IMR-90 (cell line): Measurements from ENCODE around the gene EMC8. TPM values are rescaled to one million over a fixed set of nuclear protein-coding genes. Genes with fewer than 3 reads are reported as not detected.

Experiments
- ATAC-seq: fragments of 200-7000 bp; cut with Tn5 transposase; 2 replicates; pipeline ENCODE4 v1.9.1; 2020; ENCODE audit warnings: low read depth, mild to moderate bottlenecking, moderate library complexity
- BruUV-seq: library from RNA; stranded (reverse); fragments of 400-500 nt; replicated peaks from 2 replicates; lab custom pipeline; 2021; lab: Mats Ljungman, UMichigan
- CTCF ChIA-PET: fragments of 300-600 bp; formaldehyde crosslinking; extraction: SDS; loops from one replicate; lab custom pipeline; 2021; ENCODE audit warnings: antibody characterized with exemption; lab: Yijun Ruan, JAX
- POLR2A ChIA-PET: fragments of 300-600 bp; sonication (Branson Sonifier 250); formaldehyde crosslinking; loops from one replicate; lab custom pipeline; 2022; ENCODE audit warnings: antibody characterized with exemption; ENCODE audit not compliant: unreplicated experiment; lab: Charles Lee
- DNase-seq: peaks from one replicate; pipeline ENCODE4 v3.0.0; 2013
- H2AFZ ChIP-seq: replicated peaks from 2 replicates; pipeline ENCODE3; 2013; ENCODE audit warnings: low read length, mild to moderate bottlenecking; ENCODE audit not compliant: poor library complexity
- H2AK5ac ChIP-seq: 2 replicates; pipeline ENCODE4 v1.6.1; 2013; ENCODE audit warnings: low read depth, low read length, inconsistent platforms
- H2AK9ac ChIP-seq: replicated peaks from 2 replicates; pipeline ENCODE3; 2013; ENCODE audit warnings: mild to moderate bottlenecking, low read depth, low read length, moderate library complexity; ENCODE audit not compliant: poor library complexity
- H2BK120ac ChIP-seq: 2 replicates; pipeline ENCODE4 v1.6.1; 2013; ENCODE audit warnings: low read depth, low read length, inconsistent platforms
- H2BK15ac ChIP-seq: 3 replicates; pipeline ENCODE4 v1.6.1; 2013; ENCODE audit warnings: low read depth, low read length, inconsistent platforms
- H2BK20ac ChIP-seq: 2 replicates; pipeline ENCODE4 v1.6.1; 2013; ENCODE audit warnings: low read depth, mild to moderate bottlenecking, inconsistent platforms, low read length, moderate library complexity
- H2BK5ac ChIP-seq: 2 replicates; pipeline ENCODE4 v1.6.1; 2013; ENCODE audit warnings: mild to moderate bottlenecking, low read depth, low read length, inconsistent platforms; ENCODE audit not compliant: poor library complexity, severe bottlenecking
- H3K14ac ChIP-seq: replicated peaks from 2 replicates; pipeline ENCODE4 v1.6.1; 2013; ENCODE audit warnings: low read depth, low read length, inconsistent platforms
- H3K18ac ChIP-seq: 2 replicates; pipeline ENCODE4 v1.6.1; 2013; ENCODE audit warnings: low read depth, low read length, control low read depth
- H3K23ac ChIP-seq: 2 replicates; pipeline ENCODE4 v1.6.1; 2013; ENCODE audit warnings: low read depth, low read length, inconsistent platforms
- H3K27ac ChIP-seq: 2 replicates; pipeline ENCODE4 v1.5.1; 2013; ENCODE audit warnings: mild to moderate bottlenecking, control low read depth, low read length; ENCODE audit not compliant: insufficient read depth
- H3K27me3 ChIP-seq: 2 replicates; pipeline ENCODE4 v1.6.1; 2013; ENCODE audit warnings: low read length; ENCODE audit not compliant: control insufficient read depth, insufficient read depth
- H3K36me3 ChIP-seq: 2 replicates; pipeline ENCODE4 v1.6.1; 2013; ENCODE audit warnings: low read length, mixed read lengths; ENCODE audit not compliant: control insufficient read depth, insufficient read depth
- H3K4ac ChIP-seq: 2 replicates; pipeline ENCODE4 v1.6.1; 2013; ENCODE audit warnings: low read depth, low read length, inconsistent platforms
- H3K4me1 ChIP-seq: 2 replicates; pipeline ENCODE4 v1.6.1; 2013; ENCODE audit warnings: low read length, mixed read lengths; ENCODE audit not compliant: control insufficient read depth, insufficient read depth
- H3K4me2 ChIP-seq: 2 replicates; pipeline ENCODE4 v1.6.1; 2013; ENCODE audit warnings: low read depth, mild to moderate bottlenecking, control low read depth, low read length, moderate library complexity
- H3K4me3 ChIP-seq: 2 replicates; pipeline ENCODE4 v1.5.1; 2013; ENCODE audit warnings: low read depth, mild to moderate bottlenecking, control low read depth, low read length, moderate library complexity; ENCODE audit not compliant: insufficient read depth
- H3K56ac ChIP-seq: 2 replicates; pipeline ENCODE4 v1.6.1; 2013; ENCODE audit warnings: low read length, inconsistent platforms; ENCODE audit not compliant: insufficient read depth; ENCODE audit errors: extremely low read depth
- H3K79me1 ChIP-seq, 2 experiments: 2 replicates each; pipeline ENCODE4 v1.6.1; 2013; ENCODE audit warnings: low read length in 2 of 2, inconsistent platforms in 1 of 2, low read depth in 1 of 2
- H3K9ac ChIP-seq: 2 replicates; pipeline ENCODE4 v1.6.1; 2013; ENCODE audit warnings: low read depth, low read length, control low read depth
- H3K9me1 ChIP-seq: 2 replicates; pipeline ENCODE4 v1.6.1; 2013; ENCODE audit warnings: low read length, inconsistent platforms; ENCODE audit not compliant: insufficient read depth
- H3K9me3 ChIP-seq: 2 replicates; pipeline ENCODE4 v1.6.1; 2013; ENCODE audit warnings: low read length; ENCODE audit not compliant: control insufficient read depth, insufficient read depth
- H4K20me1 ChIP-seq: 2 replicates; pipeline ENCODE4 v1.6.1; 2013; ENCODE audit warnings: low read length, inconsistent platforms; ENCODE audit not compliant: insufficient read depth
- H4K5ac ChIP-seq: 2 replicates; pipeline ENCODE4 v1.6.1; 2013; ENCODE audit warnings: mild to moderate bottlenecking, low read depth, low read length, control low read depth
- H4K8ac ChIP-seq, 2 experiments: 2 replicates each; pipeline ENCODE4 v1.6.1; 2013; ENCODE audit warnings: low read depth in 2 of 2, low read length in 2 of 2, control low read depth in 1 of 2, inconsistent platforms in 1 of 2
- H4K91ac ChIP-seq: 2 replicates; pipeline ENCODE4 v1.6.1; 2013; ENCODE audit warnings: low read depth, low read length, inconsistent platforms; ENCODE audit not compliant: insufficient read depth
- BHLHE40 ChIP-seq: fragments of 150-350 bp; IDR thresholded peaks from 2 replicates; pipeline ENCODE4 v1.6.1; 2016; ENCODE audit warnings: mild to moderate bottlenecking, low read depth, low read length
- CEBPB ChIP-seq: IDR thresholded peaks from 2 replicates; pipeline ENCODE4 v1.6.1; 2012; ENCODE audit warnings: low read depth, low read length, improper control_type of control experiment
- CHD1 ChIP-seq: IDR thresholded peaks from 2 replicates; pipeline ENCODE4 v1.6.1; 2012; ENCODE audit warnings: low read depth, low read length, improper control_type of control experiment
- CTCF ChIP-seq: conservative IDR thresholded peaks from 2 replicates; pipeline ENCODE4 v1.5.1; 2012; ENCODE audit warnings: mild to moderate bottlenecking, low read depth, low read length, improper control_type of control experiment
- ELK1 ChIP-seq: fragments of 150-350 bp; IDR thresholded peaks from 2 replicates; pipeline ENCODE4 v1.6.1; 2016; ENCODE audit warnings: low read depth, mild to moderate bottlenecking, low read length, moderate library complexity, borderline replicate concordance
- FOS ChIP-seq: fragments of 150-350 bp; IDR thresholded peaks from 2 replicates; pipeline ENCODE4 v1.6.1; 2016; ENCODE audit warnings: low read depth, low read length
- MAFK ChIP-seq: IDR thresholded peaks from 2 replicates; pipeline ENCODE4 v1.6.1; 2012; ENCODE audit warnings: low read depth, low read length, improper control_type of control experiment
- MAZ ChIP-seq: IDR thresholded peaks from 2 replicates; pipeline ENCODE4 v1.6.1; 2012; ENCODE audit warnings: low read depth, mild to moderate bottlenecking, low read length, improper control_type of control experiment, moderate library complexity, borderline replicate concordance
- MXI1 ChIP-seq: IDR thresholded peaks from 2 replicates; pipeline ENCODE4 v1.6.1; 2012; ENCODE audit warnings: low read depth, mild to moderate bottlenecking, low read length, moderate library complexity, borderline replicate concordance
- NFE2L2 ChIP-seq: fragments of 150-350 bp; IDR thresholded peaks from 2 replicates; pipeline ENCODE4 v1.6.1; 2016; ENCODE audit warnings: low read depth, mild to moderate bottlenecking, low read length
- POLR2A ChIP-seq: IDR thresholded peaks from 2 replicates; pipeline ENCODE4 v1.6.1; 2012; ENCODE audit warnings: mild to moderate bottlenecking, low read depth, low read length
- RAD21 ChIP-seq: IDR thresholded peaks from 2 replicates; pipeline ENCODE4 v1.6.1; 2012; ENCODE audit warnings: low read length, improper control_type of control experiment
- RCOR1 ChIP-seq: IDR thresholded peaks from 2 replicates; pipeline ENCODE4 v1.6.1; 2012; ENCODE audit warnings: mild to moderate bottlenecking, low read length, improper control_type of control experiment; ENCODE audit not compliant: insufficient replicate concordance
- RFX5 ChIP-seq: IDR thresholded peaks from 2 replicates; pipeline ENCODE4 v1.8.0; 2012; ENCODE audit warnings: low read depth, mild to moderate bottlenecking, low read length, moderate library complexity
- SMC3 ChIP-seq: fragments of 150-350 bp; IDR thresholded peaks from 2 replicates; pipeline ENCODE4 v1.6.1; 2016; ENCODE audit warnings: low read depth, mild to moderate bottlenecking, antibody characterized with exemption, low read length, moderate library complexity
- USF2 ChIP-seq: fragments of 150-350 bp; IDR thresholded peaks from 2 replicates; pipeline ENCODE4 v1.6.1; 2017; ENCODE audit warnings: mild to moderate bottlenecking, antibody characterized with exemption, low read length, low read depth
- WGBS, 2 experiments: methylation state at CpG; one replicate each; pipeline versions ENCODE4 v1.1.5 to v1.1.7; 2013; ENCODE audit warnings: missing lambda C conversion rate in 2 of 2; ENCODE audit not compliant: insufficient read length in 1 of 2; ENCODE audit errors: extremely low coverage in 2 of 2; 5-methylcytosine and 5-hydroxymethylcytosine counted together
- dilution Hi-C: fragments of 300-500 bp; cut with HindIII; formaldehyde crosslinking; loops from one replicate; pipeline ENCODE4 v1.14.3; 2018; ENCODE audit warnings: low sequenced_read_pairs; ENCODE audit not compliant: unreplicated experiment
- in situ Hi-C: fragments of 300-500 bp; cut with MboI; formaldehyde crosslinking; loops from 3 replicates; pipeline ENCODE4 v1.14.3; 2019; ENCODE audit warnings: low sequenced_read_pairs, inconsistent platforms, mixed read lengths
- intact Hi-C: fragments of 100-400 bp; cut with micrococcal nuclease; formaldehyde crosslinking; loops from 2 replicates; pipeline ENCODE4 v1.10.0; 2022
- polyA plus RNA-seq, 3 experiments: library from polyadenylated mRNA; depleted of rRNA; stranded (reverse); fragments of >200 nt; gene quantifications; 2 replicates each; pipeline ENCODE4 v1.2.3, GENCODE V29; 2012; ENCODE audit warnings: low replicate concordance in 1 of 3
- total RNA-seq: library from RNA; depleted of rRNA; stranded (reverse); fragments of >200 nt; gene quantifications from 2 replicates; pipeline ENCODE4 v1.2.3, GENCODE V29; 2012

Gene EMC8
- total and polyA plus RNA-seq, 2 of the 4 experiments (the other 2 are of a cell fraction): 23.7 to 48.9 TPM

- H3K4ac ChIP-seq: no peak overlapping the region
- H3K79me1 ChIP-seq: no peaks in the 10 kb centered on the region
- H3K23ac ChIP-seq: no peak overlapping the region
- H2BK5ac ChIP-seq: no peak overlapping the region
- ChIA-PET POLR2A (no interaction called here), CTCF (no interaction called here)
- no peak overlapping the region for H3K27ac ChIP-seq
- H2AK9ac ChIP-seq: no peak overlapping the region
- H3K56ac ChIP-seq: no peak overlapping the region
- no peak overlapping the region for H3K4me3 ChIP-seq
- H3K18ac ChIP-seq: no peak overlapping the region
- no peak overlapping the region for H2BK15ac ChIP-seq
- ATAC-seq (no peak), DNase-seq (no peak)
- H2AK5ac ChIP-seq: no peak overlapping the region
- no peaks in the 10 kb centered on the region for H3K36me3 ChIP-seq
- no peaks in the 10 kb centered on the region for H3K9me1 ChIP-seq
- no peak overlapping the region for H4K8ac ChIP-seq
- no peak overlapping the region for H4K5ac ChIP-seq
- no peaks in the 10 kb centered on the region for H3K4me1 ChIP-seq
- dilution Hi-C loops (no loop called here), in situ Hi-C loops (no loop called here), intact Hi-C loops (no loop called here)
- no peak overlapping the region for H2BK120ac ChIP-seq
- H3K4me2 ChIP-seq: no peak overlapping the region
- H3K9me3 ChIP-seq: peaks cover 9% of the 10 kb centered on the region; the same call in 1 of the 2 replicates
- H2AFZ ChIP-seq: no peak overlapping the region
- no peak overlapping the region for H2BK20ac ChIP-seq
- no peak for TF ChIP-seq MAFK
- no peak for TF ChIP-seq RAD21
- no peak for TF ChIP-seq USF2
- no peak for TF ChIP-seq RFX5
- no peak for TF ChIP-seq CEBPB
- TF ChIP-seq ELK1: no peak
- TF ChIP-seq FOS: no peak
- no peak for TF ChIP-seq POLR2A
- no peak for TF ChIP-seq MAZ
- no peak for TF ChIP-seq NFE2L2
- TF ChIP-seq MXI1: no peak
- no peak for TF ChIP-seq BHLHE40
- TF ChIP-seq SMC3: no peak
- TF ChIP-seq CTCF: no peak
- no peak for TF ChIP-seq CHD1
- no peak for TF ChIP-seq RCOR1
- no peak overlapping the region for H3K9ac ChIP-seq
- no TSS peak for BruUV-seq
- H4K91ac ChIP-seq: no peak overlapping the region
- WGBS, 2 experiments: 56% methylated on average over 12 of the region's 22 CpGs; no CpG with 5 or more reads in 1 of the 2 experiments
- H3K27me3 ChIP-seq: peaks cover 59% of the 10 kb centered on the region
- no peaks in the 10 kb centered on the region for H4K20me1 ChIP-seq
- H3K14ac ChIP-seq: no peak overlapping the region
Measured at GRCh38 chr16:85835956-85836705, 36.8 kb upstream of the EMC8 start.
